Activated CD4-positive, alpha-beta T cell treated with anti-CD3 and anti-CD28 coated beads, Interleukin-2, Interleukin-6, amounts not matched to agents 100 ng/mL and 50 ng/mL, durations not matched to agents 16 hours and 8 hours (primary cell): Measurements from ENCODE around the gene LSM7.

Experiments used
- DNase-seq: peaks from one replicate; pipeline ENCODE4 v3.0.0-alpha.2; 2020

Gene LSM7

GRCh38 chr19:2274931-2275535, 53.4 kb downstream of the LSM7 start:
- peak; percentile 44 for DNase-seq

DNA sequence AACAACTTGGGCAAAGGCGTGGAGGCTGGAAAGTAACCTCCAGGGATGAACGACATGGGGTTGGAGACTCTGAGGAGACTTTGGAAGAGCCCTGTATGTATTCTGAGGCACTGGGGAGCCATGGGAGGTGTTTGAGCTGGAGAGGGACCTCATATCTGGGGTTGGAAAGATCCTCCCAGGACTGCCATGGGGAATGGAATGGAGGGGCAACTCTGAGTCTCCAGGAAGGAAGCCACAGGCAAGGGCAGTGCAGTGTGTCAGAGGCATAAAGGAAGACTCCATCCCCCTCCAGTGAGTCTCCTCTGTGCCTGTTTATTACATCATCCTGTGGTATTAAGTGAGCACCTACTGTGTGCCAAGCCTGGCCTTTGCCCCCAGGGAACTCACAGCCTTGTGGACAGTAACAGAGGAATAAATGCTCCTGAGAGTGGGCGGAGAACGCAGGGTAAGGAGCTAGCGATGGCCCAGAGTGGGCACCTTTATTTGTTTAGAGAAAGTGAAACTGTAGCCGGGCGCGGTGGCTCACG, 54.1 kb downstream of the LSM7 start:
- no peak for DNase-seq

GRCh38 chr19:2273356-2274184, 54.8 kb downstream of the LSM7 start:
- DNase-seq = peak; percentile 88
